GM23338 (cell line): ENCODE measurements around the gene PIP5K1C. TPM values are rescaled to one million over a fixed set of nuclear protein-coding genes. Genes with fewer than 3 reads are reported as not detected.

Source experiments
- ATAC-seq: fragments of 200-7000 bp; cut with Tn5 transposase; 3 replicates; pipeline ENCODE4 v1.9.1; 2020
- DNase-seq: peaks from one replicate; pipeline ENCODE4 v3.0.0-alpha.2; 2015; ENCODE audit warnings: low spot score
- H2AFZ ChIP-seq: fragments of 200-600 bp; sonication (generic); 2 replicates; pipeline ENCODE4 v1.8.0; 2016; ENCODE audit warnings: antibody characterized with exemption, mild to moderate bottlenecking, moderate library complexity
- H3F3A ChIP-seq: fragments of 200-600 bp; sonication (generic); replicated peaks from 2 replicates; pipeline ENCODE4 v1.8.0; 2017; ENCODE audit warnings: antibody characterized with exemption, mixed run types, low read depth
- H3K27ac ChIP-seq: fragments of 200-600 bp; sonication (generic); 2 replicates; pipeline ENCODE4 v1.6.1; 2016; ENCODE audit warnings: low read depth
- H3K27me3 ChIP-seq: fragments of 200-600 bp; sonication (generic); 2 replicates; pipeline ENCODE4 v1.8.0; 2016; ENCODE audit warnings: mild to moderate bottlenecking, mixed run types, moderate library complexity; ENCODE audit not compliant: insufficient read depth
- H3K36me3 ChIP-seq: fragments of 200-600 bp; sonication (generic); 2 replicates; pipeline ENCODE4 v1.8.0; 2016; ENCODE audit warnings: mild to moderate bottlenecking; ENCODE audit not compliant: insufficient read depth
- H3K4me1 ChIP-seq: fragments of 200-600 bp; sonication (generic); 2 replicates; pipeline ENCODE4 v1.8.0; 2016; ENCODE audit warnings: mild to moderate bottlenecking, moderate library complexity; ENCODE audit not compliant: insufficient read depth
- H3K4me2 ChIP-seq: fragments of 200-600 bp; sonication (generic); 2 replicates; pipeline ENCODE4 v1.7.1; 2017; ENCODE audit warnings: mixed run types
- H3K4me3 ChIP-seq: fragments of 200-600 bp; sonication (generic); 2 replicates; pipeline ENCODE4 v1.6.1; 2016; ENCODE audit warnings: mixed run types
- H3K79me2 ChIP-seq: fragments of 200-600 bp; sonication (generic); replicated peaks from 2 replicates; pipeline ENCODE4 v1.8.0; 2017; ENCODE audit warnings: mild to moderate bottlenecking; ENCODE audit not compliant: insufficient read depth
- H3K9me2 ChIP-seq: fragments of 200-600 bp; sonication (generic); 2 replicates; pipeline ENCODE4 v1.8.0; 2017; ENCODE audit not compliant: insufficient read depth
- H4K20me1 ChIP-seq: fragments of 200-600 bp; sonication (generic); replicated peaks from 2 replicates; pipeline ENCODE4 v1.8.0; 2017; ENCODE audit warnings: mild to moderate bottlenecking; ENCODE audit not compliant: insufficient read depth
- H3K27ac Mint-ChIP-seq: 2 replicates; pipeline ENCODE4 v1.8.0; 2020; ENCODE audit warnings: inconsistent platforms, mild to moderate bottlenecking, moderate library complexity, mixed read lengths
- H3K27me3 Mint-ChIP-seq: 3 replicates; pipeline ENCODE4 v1.8.0; 2022; ENCODE audit warnings: low read depth, mild to moderate bottlenecking, moderate library complexity, mixed read lengths, inconsistent platforms; ENCODE audit not compliant: insufficient read depth, poor library complexity
- H3K36me3 Mint-ChIP-seq: 3 replicates; pipeline ENCODE4 v1.8.0; 2021; ENCODE audit warnings: low read depth, mild to moderate bottlenecking, inconsistent platforms, moderate library complexity, mixed read lengths
- H3K4me1 Mint-ChIP-seq: 3 replicates; pipeline ENCODE4 v1.8.0; 2020; ENCODE audit warnings: mild to moderate bottlenecking, inconsistent platforms, mixed read lengths
- H3K4me3 Mint-ChIP-seq: 3 replicates; pipeline ENCODE4 v1.8.0; 2021; ENCODE audit warnings: moderate library complexity, mild to moderate bottlenecking, inconsistent platforms, mixed read lengths
- H3K9me3 Mint-ChIP-seq: 3 replicates; pipeline ENCODE4 v1.8.0; 2020; ENCODE audit warnings: moderate library complexity, mild to moderate bottlenecking, inconsistent platforms, mixed read lengths
- CREB1 ChIP-seq: fragments of 250-450 bp; sonication (Bioruptor Pico); IDR thresholded peaks from 2 replicates; pipeline ENCODE4 v1.5.0; 2020; ENCODE audit warnings: low read depth, mild to moderate bottlenecking, moderate library complexity
- CTCF ChIP-seq, 2 experiments: fragments of 200-600 bp in 1 of 2; sonication (generic) in 1 of 2; conservative IDR thresholded peaks; 2 replicates each; pipeline versions ENCODE4 v1.5.1 to v1.6.1; 2016 to 2017; ENCODE audit warnings: antibody characterized with exemption in 2 of 2, low read depth in 2 of 2, mild to moderate bottlenecking in 2 of 2, moderate library complexity in 1 of 2
- ETS1 ChIP-seq: IDR thresholded peaks from 2 replicates; pipeline ENCODE4 v1.6.1; 2016; ENCODE audit warnings: antibody characterized with exemption
- EZH2 ChIP-seq: fragments of 200-600 bp; sonication (generic); IDR thresholded peaks from one replicate; pipeline ENCODE4 v1.8.0; 2017; ENCODE audit warnings: antibody characterized with exemption, mild to moderate bottlenecking, low read depth; ENCODE audit not compliant: unreplicated experiment
- EZH2phosphoT487 ChIP-seq: fragments of 200-600 bp; sonication (generic); IDR thresholded peaks from one replicate; pipeline ENCODE4 v1.8.1; 2018; ENCODE audit warnings: antibody characterized with exemption; ENCODE audit not compliant: unreplicated experiment
- JUNB ChIP-seq: IDR thresholded peaks from one replicate; pipeline ENCODE4 v1.6.1; 2016; ENCODE audit warnings: antibody characterized with exemption; ENCODE audit not compliant: unreplicated experiment
- NANOG ChIP-seq: IDR thresholded peaks from 2 replicates; pipeline ENCODE4 v1.6.1; 2016; ENCODE audit warnings: antibody characterized with exemption, borderline replicate concordance
- POLR2AphosphoS5 ChIP-seq: IDR thresholded peaks from 2 replicates; pipeline ENCODE4 v1.6.1; 2016; ENCODE audit warnings: antibody characterized with exemption, low read depth
- REST ChIP-seq: IDR thresholded peaks from one replicate; pipeline ENCODE4 v1.6.1; 2018; ENCODE audit warnings: antibody characterized with exemption; ENCODE audit not compliant: unreplicated experiment
- STAT1 ChIP-seq: IDR thresholded peaks from one replicate; pipeline ENCODE4 v1.6.1; 2016; ENCODE audit warnings: antibody characterized with exemption; ENCODE audit not compliant: unreplicated experiment
- ZNF114 ChIP-seq: fragments of 250-450 bp; sonication (Bioruptor Pico); IDR thresholded peaks from 2 replicates; pipeline ENCODE4 v1.5.0; 2020; ENCODE audit warnings: mild to moderate bottlenecking, moderate library complexity
- ZNF331 ChIP-seq: fragments of 250-450 bp; sonication (Bioruptor Pico); IDR thresholded peaks from 2 replicates; pipeline ENCODE4 v1.5.0; 2020; ENCODE audit warnings: low read depth, mild to moderate bottlenecking, moderate library complexity
- ZNF462 ChIP-seq: fragments of 250-450 bp; sonication (Bioruptor Pico); IDR thresholded peaks from 2 replicates; pipeline ENCODE4 v1.5.0; 2020; ENCODE audit warnings: mild to moderate bottlenecking, moderate library complexity
- polyA plus RNA-seq: library from polyadenylated mRNA; unstranded; fragments of >200 nt; fragmentation: Nextera tagmentation; extraction: Ambion mirVana; gene quantifications from 2 replicates; pipeline ENCODE4 v1.2.1, GENCODE V29; 2016
- total RNA-seq: library from RNA; depleted of rRNA; stranded (reverse); fragments of >200 nt; shearing (Covaris generic); gene quantifications from 2 replicates; pipeline ENCODE4 v1.2.3, GENCODE V29; 2014

Gene PIP5K1C
- total and polyA plus RNA-seq, 2 experiments from 2014 or later, result 11.8 to 46.7 TPM

GRCh38 chr19:3641515-3642269 is 58.6 kb downstream of the PIP5K1C start:
- Mint-ChIP-seq H3K36me3 (peaks cover 13% of the 10 kb centered on the region), H3K27me3 (peaks cover 1% of the 10 kb centered on the region), H3K4me1 (no peaks in the 10 kb centered on the region), H3K27ac (no peak overlapping the region), H3K4me3 (no peak overlapping the region), H3K9me3 (no peaks in the 10 kb centered on the region)
- no peaks in the 10 kb centered on the region; the same call in 1 of the 2 replicates for H3K36me3 ChIP-seq
- no peak overlapping the region for H3K4me3 ChIP-seq
- ATAC-seq, result no peak
- DNase-seq, result no peak
- H3F3A ChIP-seq, result no peaks in the 10 kb centered on the region
- no peak overlapping the region for H3K4me2 ChIP-seq
- no peak overlapping the region for H2AFZ ChIP-seq
- H3K27ac ChIP-seq, result no peak overlapping the region
- no peaks in the 10 kb centered on the region for H3K79me2 ChIP-seq
- H3K4me1 ChIP-seq, result no peaks in the 10 kb centered on the region
- no peak for TF ChIP-seq CREB1 (CRISPR knock-in tag)
- no peak for TF ChIP-seq POLR2AphosphoS5
- TF ChIP-seq CTCF (conservative IDR thresholded peaks at IDR 0.05; ENCODE audit: low read depth in 2 of 2), result no peak
- no peak for TF ChIP-seq NANOG
- TF ChIP-seq ETS1, result no peak
- no peak for TF ChIP-seq ZNF331 (CRISPR knock-in tag)
- TF ChIP-seq EZH2, result no peak
- no peak for TF ChIP-seq JUNB
- TF ChIP-seq ZNF462 (CRISPR knock-in tag), result no peak
- TF ChIP-seq EZH2phosphoT487, result no peak
- TF ChIP-seq STAT1, result no peak
- no peak for TF ChIP-seq ZNF114 (CRISPR knock-in tag)
- TF ChIP-seq REST, result no peak
- H3K9me2 ChIP-seq, result no peaks in the 10 kb centered on the region
- H4K20me1 ChIP-seq, result no peaks in the 10 kb centered on the region; the same call in 1 of the 2 replicates
- no peaks in the 10 kb centered on the region for H3K27me3 ChIP-seq
